HG02759 (cell line): ENCODE results near the gene FAM110C.

Experiments
- ATAC-seq: cut with Tn5 transposase; IDR thresholded peaks from one replicate; pipeline ENCODE4 v1.9.1; 2021; ENCODE audit warnings: mild to moderate bottlenecking, moderate library complexity; ENCODE audit not compliant: unreplicated experiment

FAM110C gene

GRCh38 chr2:10222-10875, 36.0 kb downstream of the FAM110C start:
- no peak for ATAC-seq
